ENCODE measurements around the gene ABCA5. TPM values are rescaled to one million over a fixed set of nuclear protein-coding genes. Genes with fewer than 3 reads are reported as not detected.

Gene ABCA5
- total and polyA plus RNA-seq, 9 of the 15 experiments (the other 6 are each of a cell fraction or from before 2014, with no cell fraction given): 0.74 to 2.3 (median 1.4) TPM

DNA sequence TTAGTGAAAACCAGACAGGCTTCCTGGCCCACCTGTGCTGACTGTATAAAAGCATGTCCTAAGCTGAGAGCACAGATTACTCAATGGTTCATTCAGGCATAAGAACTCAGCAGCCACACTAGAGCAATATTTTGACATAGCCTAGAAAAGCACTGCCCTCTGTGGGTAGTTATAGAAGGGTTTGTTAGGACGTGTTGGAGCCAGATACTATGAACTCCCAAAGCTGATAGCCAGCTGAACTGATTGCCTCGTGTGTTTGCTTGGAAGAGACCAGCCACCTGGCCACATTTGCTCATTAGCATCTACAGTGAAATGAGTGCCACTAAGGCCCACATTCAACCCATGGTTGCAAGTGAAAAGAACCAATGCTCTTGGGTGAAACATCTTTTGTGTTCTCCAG is 30.8 kb upstream of the ABCA5 start:
- Histone ChIP-seq H4K20me1 (replicated peaks; ENCODE audit: control insufficient read depth, insufficient read depth, low read length) (no peaks in the 10 kb centered on the region), H3K79me2 (ENCODE audit: control insufficient read depth, insufficient read depth, low read length) (no peaks in the 10 kb centered on the region), H3K9ac (ENCODE audit: insufficient read depth in 1 of 2, low read depth in 2 of 2, low read length in 2 of 2) (no peak overlapping the region), H2AFZ (ENCODE audit: low read depth, low read length) (no peak overlapping the region), H3K27me3 (ENCODE audit: control insufficient read depth in 2 of 2, insufficient read depth in 2 of 2, low read length in 2 of 2) (no peaks in the 10 kb centered on the region), H3K36me3 (ENCODE audit: control insufficient read depth, insufficient read depth, low read length) (no peaks in the 10 kb centered on the region), H3K9me1 (ENCODE audit: control insufficient read depth, insufficient read depth, low read length) (no peaks in the 10 kb centered on the region), H3K4me1 (replicated peaks in 1 of 2; ENCODE audit: control insufficient read depth in 2 of 2, insufficient read depth in 2 of 2, low read length in 2 of 2) (no peaks in the 10 kb centered on the region), H3K4me2 (ENCODE audit: insufficient read depth, low read length) (no peak overlapping the region), H3K27ac (ENCODE audit: extremely low read depth, low read depth, low read length) (no peak overlapping the region), H3K9me3 (replicated peaks; ENCODE audit: control insufficient read depth, insufficient read depth, low read depth, low read length) (no peaks in the 10 kb centered on the region), H3K4me3 (no peak overlapping the region)
- no peak for DNase-seq (ENCODE audit: extremely low read depth in 1 of 4, low spot score in 3 of 4)
- FAIRE-seq: no peak
- ChIA-PET CTCF (ENCODE audit: low intra/inter-chr PET ratio) (no interaction called here), POLR2A (no interaction called here)
- no peak for ATAC-seq
- 0% methylated on average over 2 of the region's 2 CpGs for WGBS (ENCODE audit: insufficient coverage, low coverage, missing lambda C conversion rate)
- TF ChIP-seq RAD21 (CRISPR knock-in tag; conservative IDR thresholded peaks at IDR 0.05 in 1 of 2, IDR thresholded peaks at IDR 0.05 in 1 of 2) (peak in 1 of 2 experiments; percentile 9; a peak in 1 of 4 replicates), IRF2 (CRISPR knock-in tag; IDR thresholded peaks at IDR 0.05) (no peak)
- intact Hi-C loops (cut with micrococcal nuclease) (no loop called here), in situ Hi-C loops (cut with MboI) (no loop called here)
- no TSS peak for BruUV-seq (replicated peaks)

DNA sequence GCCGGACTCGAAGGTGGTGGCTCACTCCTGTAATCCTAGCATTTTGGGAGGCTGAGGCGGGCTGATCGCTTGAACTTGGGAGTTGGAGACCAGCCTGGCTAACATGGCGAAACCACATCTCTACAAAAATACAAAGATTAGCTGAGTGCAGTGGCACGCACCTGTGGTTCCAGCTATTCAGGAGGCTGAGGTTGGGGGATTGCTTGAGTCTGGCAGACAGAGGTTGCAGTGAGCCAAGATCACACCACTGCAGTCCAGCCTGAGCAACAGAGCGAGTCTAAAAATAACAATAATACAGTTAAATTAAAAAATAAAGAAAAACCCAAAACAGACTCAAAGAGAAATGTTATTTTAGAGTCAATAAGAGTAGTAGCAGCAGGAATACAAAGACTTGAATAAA is 29.7 kb upstream of the ABCA5 start:
- CTCF ChIA-PET (ENCODE audit: low intra/inter-chr PET ratio): no interaction called here
- no peak for TF ChIP-seq FOXA1 (IDR thresholded peaks at IDR 0.05; ENCODE audit: borderline replicate concordance)
- no peak for TF ChIP-seq HSF4 (CRISPR knock-in tag; IDR thresholded peaks at IDR 0.05; ENCODE audit: borderline replicate concordance)
- no peak for TF ChIP-seq JUNB (CRISPR knock-in tag; conservative IDR thresholded peaks at IDR 0.05)
- no peak for TF ChIP-seq HMG20B (CRISPR knock-in tag; IDR thresholded peaks at IDR 0.05)
- TF ChIP-seq ZNF707 (CRISPR knock-in tag; conservative IDR thresholded peaks at IDR 0.05): no peak
- no peak for TF ChIP-seq ZNF175 (CRISPR knock-in tag; IDR thresholded peaks at IDR 0.05; ENCODE audit: low read depth)
- TF ChIP-seq MECOM (CRISPR knock-in tag; IDR thresholded peaks at IDR 0.05): no peak
- no peak for TF ChIP-seq ZNF77 (CRISPR knock-in tag; IDR thresholded peaks at IDR 0.05)
- no peak for TF ChIP-seq FOSL1 (tag; conservative IDR thresholded peaks at IDR 0.05)
- no peak for TF ChIP-seq SRSF7 (optimal IDR thresholded peaks at IDR 0.05; ENCODE audit: low read depth, low read length)

More for the DNA sequence above, 29.7 kb upstream of the ABCA5 start:
- Histone ChIP-seq H3K9me3 (replicated peaks; ENCODE audit: control insufficient read depth, insufficient read depth, low read depth, low read length) (no peaks in the 10 kb centered on the region), H4K20me1 (replicated peaks; ENCODE audit: control insufficient read depth, insufficient read depth, low read length) (no peaks in the 10 kb centered on the region), H3K27me3 (ENCODE audit: control insufficient read depth in 2 of 2, insufficient read depth in 2 of 2, low read length in 2 of 2) (no peaks in the 10 kb centered on the region), H3K79me2 (ENCODE audit: control insufficient read depth, insufficient read depth, low read length) (no peaks in the 10 kb centered on the region), H3K27ac (ENCODE audit: extremely low read depth, low read depth, low read length) (no peak overlapping the region), H3K9ac (ENCODE audit: insufficient read depth in 1 of 2, low read depth in 2 of 2, low read length in 2 of 2) (no peak overlapping the region), H3K4me1 (replicated peaks in 1 of 2; ENCODE audit: control insufficient read depth in 2 of 2, insufficient read depth in 2 of 2, low read length in 2 of 2) (no peaks in the 10 kb centered on the region), H3K9me1 (ENCODE audit: control insufficient read depth, insufficient read depth, low read length) (no peaks in the 10 kb centered on the region), H3K36me3 (ENCODE audit: control insufficient read depth, insufficient read depth, low read length) (no peaks in the 10 kb centered on the region), H3K4me3 (no peak overlapping the region), H3K4me2 (ENCODE audit: insufficient read depth, low read length) (no peak overlapping the region), H2AFZ (ENCODE audit: low read depth, low read length) (no peak overlapping the region)
- WGBS (ENCODE audit: insufficient coverage, low coverage, missing lambda C conversion rate): 1% methylated on average over 7 of the region's 7 CpGs
- BruUV-seq (replicated peaks): no TSS peak
- intact Hi-C loops (cut with micrococcal nuclease) (no loop called here), in situ Hi-C loops (cut with MboI) (no loop called here)
- FAIRE-seq (no peak), ATAC-seq (no peak), DNase-seq (ENCODE audit: extremely low read depth in 1 of 4, low spot score in 3 of 4) (no peak)
- POLR2A ChIA-PET: no interaction called here
